Loucy (cell line): ENCODE results near the gene BARHL1.

Source experiments
- H2AFZ ChIP-seq: fragments of 200-600 bp; sonication (generic); 2 replicates; pipeline ENCODE4 v1.6.0; 2016; ENCODE audit warnings: antibody characterized with exemption, mild to moderate bottlenecking, low read length, moderate library complexity
- H3F3A ChIP-seq: fragments of 200-600 bp; 2 replicates; pipeline ENCODE4 v1.6.0; 2016; ENCODE audit warnings: antibody characterized with exemption, low read depth, mild to moderate bottlenecking
- H3K27me3 ChIP-seq: fragments of 200-600 bp; sonication (generic); 2 replicates; pipeline ENCODE4 v1.6.1; 2014; ENCODE audit warnings: low read length, mild to moderate bottlenecking; ENCODE audit not compliant: insufficient read depth, poor library complexity, severe bottlenecking
- H3K36me3 ChIP-seq: fragments of 200-600 bp; sonication (generic); 2 replicates; pipeline ENCODE4 v1.6.1; 2016; ENCODE audit warnings: low read length; ENCODE audit not compliant: insufficient read depth
- H3K4me1 ChIP-seq: fragments of 200-600 bp; sonication (generic); 2 replicates; pipeline ENCODE4 v1.5.1; 2014; ENCODE audit warnings: low read length, mild to moderate bottlenecking; ENCODE audit not compliant: insufficient read depth, poor library complexity, severe bottlenecking
- H3K4me2 ChIP-seq: fragments of 200-600 bp; sonication (generic); 2 replicates; pipeline ENCODE4 v1.6.0; 2014; ENCODE audit warnings: antibody characterized with exemption, low read length, low read depth, mild to moderate bottlenecking; ENCODE audit not compliant: poor library complexity, severe bottlenecking
- H3K4me3 ChIP-seq: fragments of 200-600 bp; sonication (generic); 2 replicates; pipeline ENCODE4 v1.5.1; 2014; ENCODE audit warnings: low read length, mild to moderate bottlenecking, mixed read lengths; ENCODE audit not compliant: poor library complexity, severe bottlenecking
- H3K79me2 ChIP-seq: fragments of 200-600 bp; sonication (generic); 2 replicates; pipeline ENCODE4 v1.6.1; 2014; ENCODE audit warnings: low read length; ENCODE audit not compliant: insufficient read depth
- H3K9ac ChIP-seq: fragments of 200-600 bp; sonication (generic); 2 replicates; pipeline ENCODE4 v1.6.0; 2014; ENCODE audit warnings: mild to moderate bottlenecking, low read depth, low read length, moderate library complexity; ENCODE audit not compliant: poor library complexity, severe bottlenecking
- H3K9me2 ChIP-seq: fragments of 200-600 bp; sonication (generic); replicated peaks from 2 replicates; pipeline ENCODE4 v1.6.1; 2016; ENCODE audit warnings: low read depth, low read length, mixed read lengths
- H3K9me3 ChIP-seq: fragments of 200-600 bp; sonication (generic); 2 replicates; pipeline ENCODE4 v1.6.1; 2014; ENCODE audit warnings: mild to moderate bottlenecking, antibody characterized with exemption, low read length, low read depth; ENCODE audit not compliant: insufficient read depth
- H4K20me1 ChIP-seq: fragments of 200-600 bp; sonication (generic); 2 replicates; pipeline ENCODE4 v1.6.0; 2014; ENCODE audit warnings: antibody characterized with exemption, low read length, mild to moderate bottlenecking; ENCODE audit not compliant: insufficient read depth, poor library complexity, severe bottlenecking
- EZH2phosphoT487 ChIP-seq: fragments of 200-600 bp; IDR thresholded peaks from 2 replicates; pipeline ENCODE4 v1.6.1; 2018; ENCODE audit warnings: antibody characterized with exemption, mild to moderate bottlenecking, moderate library complexity, borderline replicate concordance
- TF ChIP-seq, protein P1 (sequence below): fragments of 200-600 bp; sonication (generic); conservative IDR thresholded peaks from 2 replicates; pipeline ENCODE4 v1.5.1; 2014; ENCODE audit warnings: mild to moderate bottlenecking, antibody characterized with exemption, low read length

Gene BARHL1

DNA sequence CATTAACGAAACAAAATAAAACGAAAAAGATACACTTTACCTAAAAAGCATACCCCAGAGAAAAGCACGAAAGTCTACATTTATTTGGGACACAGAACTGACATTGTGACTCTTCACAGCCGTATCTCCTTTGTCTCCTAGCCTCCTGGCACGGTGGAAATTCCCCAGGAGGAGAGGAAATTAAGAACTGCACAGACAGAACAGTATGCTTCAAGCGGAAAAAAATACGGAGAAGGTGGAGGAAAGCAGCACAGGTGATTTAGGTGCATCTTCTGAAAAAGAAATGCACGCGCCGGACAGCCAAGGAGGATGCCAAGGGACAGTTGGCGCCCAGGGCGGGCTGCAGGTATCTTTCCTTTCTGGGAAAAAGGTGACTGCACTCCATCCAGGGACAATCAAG is 55.4 kb downstream of the BARHL1 start:
- Histone ChIP-seq H3K79me2 (no peaks in the 10 kb centered on the region), H3K9ac (no peak overlapping the region), H3K27me3 (no peaks in the 10 kb centered on the region), H3K4me2 (no peak overlapping the region), H2AFZ (no peak overlapping the region), H3K9me2 (no peaks in the 10 kb centered on the region), H3F3A (no peaks in the 10 kb centered on the region), H3K36me3 (peaks cover 32% of the 10 kb centered on the region; the same call in 1 of the 2 replicates), H3K9me3 (no peaks in the 10 kb centered on the region), H3K4me3 (no peak overlapping the region), H3K4me1 (no peaks in the 10 kb centered on the region), H4K20me1 (no peaks in the 10 kb centered on the region)
- no peak for TF ChIP-seq EZH2phosphoT487
- TF ChIP-seq, protein P1, sequence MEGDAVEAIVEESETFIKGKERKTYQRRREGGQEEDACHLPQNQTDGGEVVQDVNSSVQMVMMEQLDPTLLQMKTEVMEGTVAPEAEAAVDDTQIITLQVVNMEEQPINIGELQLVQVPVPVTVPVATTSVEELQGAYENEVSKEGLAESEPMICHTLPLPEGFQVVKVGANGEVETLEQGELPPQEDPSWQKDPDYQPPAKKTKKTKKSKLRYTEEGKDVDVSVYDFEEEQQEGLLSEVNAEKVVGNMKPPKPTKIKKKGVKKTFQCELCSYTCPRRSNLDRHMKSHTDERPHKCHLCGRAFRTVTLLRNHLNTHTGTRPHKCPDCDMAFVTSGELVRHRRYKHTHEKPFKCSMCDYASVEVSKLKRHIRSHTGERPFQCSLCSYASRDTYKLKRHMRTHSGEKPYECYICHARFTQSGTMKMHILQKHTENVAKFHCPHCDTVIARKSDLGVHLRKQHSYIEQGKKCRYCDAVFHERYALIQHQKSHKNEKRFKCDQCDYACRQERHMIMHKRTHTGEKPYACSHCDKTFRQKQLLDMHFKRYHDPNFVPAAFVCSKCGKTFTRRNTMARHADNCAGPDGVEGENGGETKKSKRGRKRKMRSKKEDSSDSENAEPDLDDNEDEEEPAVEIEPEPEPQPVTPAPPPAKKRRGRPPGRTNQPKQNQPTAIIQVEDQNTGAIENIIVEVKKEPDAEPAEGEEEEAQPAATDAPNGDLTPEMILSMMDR: no peak

- no peak overlapping the region for H2AFZ ChIP-seq
- H3K4me1 ChIP-seq: no peaks in the 10 kb centered on the region
- no peaks in the 10 kb centered on the region for H3K9me3 ChIP-seq
- H3K27me3 ChIP-seq: no peaks in the 10 kb centered on the region
- no peaks in the 10 kb centered on the region for H4K20me1 ChIP-seq
- no peak overlapping the region for H3K4me3 ChIP-seq
- H3F3A ChIP-seq: no peaks in the 10 kb centered on the region
- H3K36me3 ChIP-seq: peaks cover 37% of the 10 kb centered on the region; the same call in 1 of the 2 replicates
- H3K4me2 ChIP-seq: no peak overlapping the region
- H3K9me2 ChIP-seq: no peaks in the 10 kb centered on the region
- no peak for TF ChIP-seq EZH2phosphoT487
- TF ChIP-seq, protein P1: no peak
- H3K79me2 ChIP-seq: no peaks in the 10 kb centered on the region
- H3K9ac ChIP-seq: no peak overlapping the region
Observed at GRCh38 chr9:132638240-132638639, 55.8 kb downstream of the BARHL1 start.

DNA sequence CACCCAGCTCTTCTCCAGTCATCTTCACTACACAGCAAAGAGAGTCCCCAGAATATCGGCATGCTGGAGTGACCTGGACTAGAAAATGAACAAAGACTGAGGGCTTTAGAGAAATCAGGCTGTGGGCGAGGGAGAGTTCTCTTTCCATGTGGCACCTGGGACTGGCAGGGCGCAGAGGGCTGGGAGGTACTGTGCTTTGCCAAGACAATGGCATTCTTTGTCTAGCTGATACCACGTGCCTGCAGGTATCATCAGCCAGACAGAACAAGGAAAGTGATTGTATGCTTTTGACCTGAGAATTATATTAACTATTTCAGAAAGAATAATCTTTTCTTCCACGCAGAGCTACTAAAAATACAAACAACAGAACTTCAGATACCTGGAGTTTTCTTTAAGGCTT is 56.9 kb downstream of the BARHL1 start:
- Histone ChIP-seq H3K27me3 (no peaks in the 10 kb centered on the region), H3K4me2 (no peak overlapping the region), H4K20me1 (no peaks in the 10 kb centered on the region), H3K79me2 (no peaks in the 10 kb centered on the region), H3K9me3 (no peaks in the 10 kb centered on the region), H2AFZ (no peak overlapping the region), H3K4me3 (no peak overlapping the region), H3K9ac (no peak overlapping the region), H3K9me2 (no peaks in the 10 kb centered on the region), H3F3A (no peaks in the 10 kb centered on the region), H3K36me3 (peaks cover 45% of the 10 kb centered on the region; the same call in 1 of the 2 replicates), H3K4me1 (no peaks in the 10 kb centered on the region)
- TF ChIP-seq EZH2phosphoT487: no peak
- TF ChIP-seq, protein P1: no peak
